ENCODE results near the gene THG1L. TPM values are rescaled to one million over a fixed set of nuclear protein-coding genes. Genes with fewer than 3 reads are reported as not detected.

Gene THG1L
- total and polyA plus RNA-seq, 10 of the 15 experiments (the other 5 are each of a cell fraction or from before 2014, with no cell fraction given), result 24.8 to 58.0 (median 34.5) TPM

DNA sequence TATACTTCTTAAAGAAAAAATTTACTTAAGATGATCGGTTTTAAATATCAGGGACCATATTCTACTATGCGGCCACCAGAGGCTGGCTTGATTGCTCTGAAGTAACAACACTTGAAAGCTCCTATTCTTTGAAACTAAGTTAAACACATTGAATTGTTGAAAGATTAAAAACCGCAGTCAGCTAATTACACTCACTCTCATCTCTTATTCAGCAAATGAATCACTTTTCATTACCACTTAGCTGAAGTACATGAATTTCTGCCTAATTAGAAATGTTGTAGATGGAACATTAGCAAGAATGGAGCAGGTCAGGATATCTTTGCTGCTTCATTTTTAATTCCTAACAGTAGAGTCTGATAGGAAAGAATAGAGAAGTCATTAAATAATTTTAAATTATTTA, 54.6 kb downstream of the THG1L start (continued):
- TF ChIP-seq, protein P1, sequence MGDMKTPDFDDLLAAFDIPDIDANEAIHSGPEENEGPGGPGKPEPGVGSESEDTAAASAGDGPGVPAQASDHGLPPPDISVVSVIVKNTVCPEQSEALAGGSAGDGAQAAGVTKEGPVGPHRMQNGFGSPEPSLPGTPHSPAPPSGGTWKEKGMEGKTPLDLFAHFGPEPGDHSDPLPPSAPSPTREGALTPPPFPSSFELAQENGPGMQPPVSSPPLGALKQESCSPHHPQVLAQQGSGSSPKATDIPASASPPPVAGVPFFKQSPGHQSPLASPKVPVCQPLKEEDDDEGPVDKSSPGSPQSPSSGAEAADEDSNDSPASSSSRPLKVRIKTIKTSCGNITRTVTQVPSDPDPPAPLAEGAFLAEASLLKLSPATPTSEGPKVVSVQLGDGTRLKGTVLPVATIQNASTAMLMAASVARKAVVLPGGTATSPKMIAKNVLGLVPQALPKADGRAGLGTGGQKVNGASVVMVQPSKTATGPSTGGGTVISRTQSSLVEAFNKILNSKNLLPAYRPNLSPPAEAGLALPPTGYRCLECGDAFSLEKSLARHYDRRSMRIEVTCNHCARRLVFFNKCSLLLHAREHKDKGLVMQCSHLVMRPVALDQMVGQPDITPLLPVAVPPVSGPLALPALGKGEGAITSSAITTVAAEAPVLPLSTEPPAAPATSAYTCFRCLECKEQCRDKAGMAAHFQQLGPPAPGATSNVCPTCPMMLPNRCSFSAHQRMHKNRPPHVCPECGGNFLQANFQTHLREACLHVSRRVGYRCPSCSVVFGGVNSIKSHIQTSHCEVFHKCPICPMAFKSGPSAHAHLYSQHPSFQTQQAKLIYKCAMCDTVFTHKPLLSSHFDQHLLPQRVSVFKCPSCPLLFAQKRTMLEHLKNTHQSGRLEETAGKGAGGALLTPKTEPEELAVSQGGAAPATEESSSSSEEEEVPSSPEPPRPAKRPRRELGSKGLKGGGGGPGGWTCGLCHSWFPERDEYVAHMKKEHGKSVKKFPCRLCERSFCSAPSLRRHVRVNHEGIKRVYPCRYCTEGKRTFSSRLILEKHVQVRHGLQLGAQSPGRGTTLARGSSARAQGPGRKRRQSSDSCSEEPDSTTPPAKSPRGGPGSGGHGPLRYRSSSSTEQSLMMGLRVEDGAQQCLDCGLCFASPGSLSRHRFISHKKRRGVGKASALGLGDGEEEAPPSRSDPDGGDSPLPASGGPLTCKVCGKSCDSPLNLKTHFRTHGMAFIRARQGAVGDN (IDR thresholded peaks at IDR 0.05), result no peak
- TF ChIP-seq CREM (IDR thresholded peaks at IDR 0.05; ENCODE audit: low read depth), result no peak
- TF ChIP-seq TAF1 (IDR thresholded peaks at IDR 0.05; ENCODE audit: borderline replicate concordance, low read depth, low read length), result no peak
- TF ChIP-seq FOS (IDR thresholded peaks at IDR 0.05; ENCODE audit: borderline replicate concordance, extremely low read depth, insufficient read length), result no peak

Small RNA genes within 50 kb of the gene (small RNA-seq; reads per million reads assigned to genes)
- gene AC026407.1, result not detected

Other genes starting within 250 kb of the THG1L start
- 47.0 and 50.9 TPM in 2 replicates for gene ADAM19, start 155.6 kb upstream of the THG1L start, total RNA-seq (2014; rRNA removed)
- gene ADAM19, start 155.6 kb upstream of the THG1L start, total RNA-seq (2014; rRNA removed; fragmentation: Illumina TruSeq; extraction: Trizol), result 33.5 and 37.1 TPM in 2 replicates
- 87.3 and 92.8 TPM in 2 replicates for gene ADAM19, start 155.6 kb upstream of the THG1L start, total RNA-seq (2021)
- gene ADAM19, start 155.6 kb upstream of the THG1L start, polyA plus RNA-seq (2011; rRNA removed), result 19.3 and 26.1 TPM in 2 replicates
- gene ADAM19, start 155.6 kb upstream of the THG1L start, polyA plus RNA-seq (2014; fragmentation: Illumina TruSeq; extraction: Trizol), result 40.6 and 48.5 TPM in 2 replicates
- gene ADAM19, start 155.6 kb upstream of the THG1L start, polyA plus RNA-seq (2014; fragmentation: Nextera tagmentation; extraction: Ambion mirVana), result 10 to 100 TPM; 16.0 to 24.4 TPM
- 40.9 and 43.0 TPM in 2 replicates for gene ADAM19, start 155.6 kb upstream of the THG1L start, polyA plus RNA-seq (2014; rRNA removed)
- gene ADAM19, start 155.6 kb upstream of the THG1L start, polyA plus RNA-seq (2016; fragmentation: Nextera tagmentation; extraction: Ambion mirVana), result 10 to 100 TPM; 52.4 to 59.3 TPM
- gene SOX30, start 79.0 kb upstream of the THG1L start, total RNA-seq (2014; rRNA removed), result 0.11 TPM in 1 of 2 replicates, not detected in the other
- gene SOX30, start 79.0 kb upstream of the THG1L start, total RNA-seq (2014; rRNA removed; fragmentation: Illumina TruSeq; extraction: Trizol), result 0.09 TPM in 1 of 2 replicates, not detected in the other
- gene SOX30, start 79.0 kb upstream of the THG1L start, total RNA-seq (2021), result 0.11 and 0.13 TPM in 2 replicates
- 0.06 and 0.11 TPM in 2 replicates for gene SOX30, start 79.0 kb upstream of the THG1L start, polyA plus RNA-seq (2011; rRNA removed)
- gene SOX30, start 79.0 kb upstream of the THG1L start, polyA plus RNA-seq (2014; fragmentation: Illumina TruSeq; extraction: Trizol), result 0.10 TPM in 1 of 2 replicates, not detected in the other
- gene SOX30, start 79.0 kb upstream of the THG1L start, polyA plus RNA-seq (2014; fragmentation: Nextera tagmentation; extraction: Ambion mirVana), result under 1 TPM; 0.06 to 0.07 TPM
- 0.08 TPM in 1 of 2 replicates, not detected in the other for gene SOX30, start 79.0 kb upstream of the THG1L start, polyA plus RNA-seq (2014; rRNA removed)
- gene SOX30, start 79.0 kb upstream of the THG1L start, polyA plus RNA-seq (2016; fragmentation: Nextera tagmentation; extraction: Ambion mirVana), result under 1 TPM; 0.09 to 0.32 TPM
- gene C5orf52, start 59.9 kb upstream of the THG1L start, total RNA-seq (2014; rRNA removed), result not detected in 2 replicates
- not detected in 2 replicates for gene C5orf52, start 59.9 kb upstream of the THG1L start, total RNA-seq (2014; rRNA removed; fragmentation: Illumina TruSeq; extraction: Trizol)
- not detected in 2 replicates for gene C5orf52, start 59.9 kb upstream of the THG1L start, total RNA-seq (2021)
- not detected in 2 replicates for gene C5orf52, start 59.9 kb upstream of the THG1L start, polyA plus RNA-seq (2011; rRNA removed)
- gene C5orf52, start 59.9 kb upstream of the THG1L start, polyA plus RNA-seq (2014; fragmentation: Illumina TruSeq; extraction: Trizol), result not detected in 2 replicates
- not detected for gene C5orf52, start 59.9 kb upstream of the THG1L start, polyA plus RNA-seq (2014; fragmentation: Nextera tagmentation; extraction: Ambion mirVana)
- gene C5orf52, start 59.9 kb upstream of the THG1L start, polyA plus RNA-seq (2014; rRNA removed), result not detected in 2 replicates
- gene C5orf52, start 59.9 kb upstream of the THG1L start, polyA plus RNA-seq (2016; fragmentation: Nextera tagmentation; extraction: Ambion mirVana), result not detected
- gene LSM11, start 12.3 kb downstream of the THG1L start, total RNA-seq (2014; rRNA removed), result 5.5 and 6.9 TPM in 2 replicates
- gene LSM11, start 12.3 kb downstream of the THG1L start, total RNA-seq (2014; rRNA removed; fragmentation: Illumina TruSeq; extraction: Trizol), result 5.3 and 6.0 TPM in 2 replicates
- gene LSM11, start 12.3 kb downstream of the THG1L start, total RNA-seq (2021), result 6.0 TPM in 2 replicates
- 8.5 and 11.2 TPM in 2 replicates for gene LSM11, start 12.3 kb downstream of the THG1L start, polyA plus RNA-seq (2011; rRNA removed)
- 4.9 and 6.0 TPM in 2 replicates for gene LSM11, start 12.3 kb downstream of the THG1L start, polyA plus RNA-seq (2014; fragmentation: Illumina TruSeq; extraction: Trizol)
- 1 to 10 TPM; 1.5 to 2.1 TPM for gene LSM11, start 12.3 kb downstream of the THG1L start, polyA plus RNA-seq (2014; fragmentation: Nextera tagmentation; extraction: Ambion mirVana)
- 3.5 and 3.8 TPM in 2 replicates for gene LSM11, start 12.3 kb downstream of the THG1L start, polyA plus RNA-seq (2014; rRNA removed)
- 1 to 10 TPM in 1 of 2 experiments, under 1 TPM in 1; 0.71 to 1.5 TPM for gene LSM11, start 12.3 kb downstream of the THG1L start, polyA plus RNA-seq (2016; fragmentation: Nextera tagmentation; extraction: Ambion mirVana)
- 94.9 and 113 TPM in 2 replicates for gene CLINT1, start 127.7 kb downstream of the THG1L start, total RNA-seq (2014; rRNA removed)
- 78.0 and 79.3 TPM in 2 replicates for gene CLINT1, start 127.7 kb downstream of the THG1L start, total RNA-seq (2014; rRNA removed; fragmentation: Illumina TruSeq; extraction: Trizol)
- 78.6 and 96.7 TPM in 2 replicates for gene CLINT1, start 127.7 kb downstream of the THG1L start, total RNA-seq (2021)
- 118 and 126 TPM in 2 replicates for gene CLINT1, start 127.7 kb downstream of the THG1L start, polyA plus RNA-seq (2011; rRNA removed)
- gene CLINT1, start 127.7 kb downstream of the THG1L start, polyA plus RNA-seq (2014; fragmentation: Illumina TruSeq; extraction: Trizol), result 136 and 150 TPM in 2 replicates
- 10 to 100 TPM; 30.0 to 40.2 TPM for gene CLINT1, start 127.7 kb downstream of the THG1L start, polyA plus RNA-seq (2014; fragmentation: Nextera tagmentation; extraction: Ambion mirVana)
- gene CLINT1, start 127.7 kb downstream of the THG1L start, polyA plus RNA-seq (2014; rRNA removed), result 100 and 102 TPM in 2 replicates
- 100 to 1,000 TPM; 111 to 118 TPM for gene CLINT1, start 127.7 kb downstream of the THG1L start, polyA plus RNA-seq (2016; fragmentation: Nextera tagmentation; extraction: Ambion mirVana)

All from GM12878 (cell line).